OCI-LY1 (cell line): Measurements from ENCODE around the gene OR51S1.

ENCODE experiments used
- H2AFZ ChIP-seq: fragments of 200-600 bp; sonication (generic), shearing (Covaris generic); 2 replicates; pipeline ENCODE4 v1.6.0; 2014; ENCODE audit warnings: antibody characterized with exemption, mild to moderate bottlenecking, low read length
- H3F3A ChIP-seq: fragments of 200-600 bp; sonication (generic), shearing (Covaris generic); 2 replicates; pipeline ENCODE4 v1.6.0; 2014; ENCODE audit warnings: mild to moderate bottlenecking, antibody characterized with exemption, low read length, moderate library complexity; ENCODE audit not compliant: insufficient read depth
- H3K27ac ChIP-seq: fragments of 200-600 bp; sonication (generic); 2 replicates; pipeline ENCODE4 v1.5.1; 2014; ENCODE audit warnings: low read length, mixed run types, mild to moderate bottlenecking, low read depth; ENCODE audit not compliant: poor library complexity, severe bottlenecking
- H3K27me3 ChIP-seq: fragments of 200-600 bp; sonication (generic); 2 replicates; pipeline ENCODE4 v1.6.0; 2014; ENCODE audit warnings: antibody characterized with exemption, mild to moderate bottlenecking, low read length, moderate library complexity; ENCODE audit not compliant: insufficient read depth
- H3K36me3 ChIP-seq: fragments of 200-600 bp; sonication (generic); 2 replicates; pipeline ENCODE4 v1.6.1; 2014; ENCODE audit warnings: mild to moderate bottlenecking, antibody characterized with exemption, low read length, moderate library complexity, mixed read lengths; ENCODE audit not compliant: insufficient read depth
- H3K4me1 ChIP-seq: fragments of 200-600 bp; sonication (generic); 2 replicates; pipeline ENCODE4 v1.5.1; 2014; ENCODE audit warnings: mild to moderate bottlenecking, low read length, moderate library complexity; ENCODE audit not compliant: insufficient read depth, severe bottlenecking
- H3K4me2 ChIP-seq: fragments of 200-600 bp; sonication (generic), shearing (Covaris generic); 2 replicates; pipeline ENCODE4 v1.6.1; 2014; ENCODE audit warnings: low read length
- H3K4me3 ChIP-seq: fragments of 200-600 bp; sonication (generic); 2 replicates; pipeline ENCODE4 v1.5.1; 2014; ENCODE audit warnings: low read length, low read depth, mild to moderate bottlenecking, mixed read lengths; ENCODE audit not compliant: poor library complexity, severe bottlenecking
- H3K79me2 ChIP-seq: fragments of 200-600 bp; shearing (Covaris generic); 2 replicates; pipeline ENCODE4 v1.6.1; 2016; ENCODE audit warnings: mixed run types, low read length, mixed read lengths; ENCODE audit not compliant: insufficient read depth
- H3K9ac ChIP-seq: fragments of 200-600 bp; sonication (generic), shearing (Covaris generic); 2 replicates; pipeline ENCODE4 v1.6.1; 2014; ENCODE audit warnings: mild to moderate bottlenecking, low read length, mixed read lengths
- H3K9me2 ChIP-seq: fragments of 200-600 bp; sonication (generic), shearing (Covaris generic); 2 replicates; pipeline ENCODE4 v1.6.1; 2014; ENCODE audit warnings: low read depth, mild to moderate bottlenecking, low read length, mixed read lengths
- H3K9me3 ChIP-seq: fragments of 200-600 bp; shearing (Covaris generic); 2 replicates; pipeline ENCODE4 v1.6.1; 2014; ENCODE audit warnings: low read length, mixed read lengths
- H4K20me1 ChIP-seq: fragments of 200-600 bp; sonication (generic), shearing (Covaris generic); 2 replicates; pipeline ENCODE4 v1.6.0; 2016; ENCODE audit warnings: mild to moderate bottlenecking, low read length; ENCODE audit not compliant: insufficient read depth
- EZH2 ChIP-seq: fragments of 200-600 bp; sonication (generic), shearing (Covaris generic); IDR thresholded peaks from 2 replicates; pipeline ENCODE4 v1.8.0; 2017; ENCODE audit warnings: borderline replicate concordance, mixed run types, mild to moderate bottlenecking, antibody characterized with exemption, low read length, moderate library complexity, mixed read lengths
- TF ChIP-seq, protein P1 (sequence below): fragments of 200-600 bp; sonication (generic), shearing (Covaris generic); IDR thresholded peaks from 2 replicates; pipeline ENCODE4 v1.5.1; 2017; ENCODE audit warnings: mild to moderate bottlenecking, antibody characterized with exemption, low read length, moderate library complexity, mixed read lengths

OR51S1 gene

GRCh38 chr11:4887591-4887990, 38.6 kb upstream of the OR51S1 start:
- no peak for TF ChIP-seq EZH2
- TF ChIP-seq, protein P1, sequence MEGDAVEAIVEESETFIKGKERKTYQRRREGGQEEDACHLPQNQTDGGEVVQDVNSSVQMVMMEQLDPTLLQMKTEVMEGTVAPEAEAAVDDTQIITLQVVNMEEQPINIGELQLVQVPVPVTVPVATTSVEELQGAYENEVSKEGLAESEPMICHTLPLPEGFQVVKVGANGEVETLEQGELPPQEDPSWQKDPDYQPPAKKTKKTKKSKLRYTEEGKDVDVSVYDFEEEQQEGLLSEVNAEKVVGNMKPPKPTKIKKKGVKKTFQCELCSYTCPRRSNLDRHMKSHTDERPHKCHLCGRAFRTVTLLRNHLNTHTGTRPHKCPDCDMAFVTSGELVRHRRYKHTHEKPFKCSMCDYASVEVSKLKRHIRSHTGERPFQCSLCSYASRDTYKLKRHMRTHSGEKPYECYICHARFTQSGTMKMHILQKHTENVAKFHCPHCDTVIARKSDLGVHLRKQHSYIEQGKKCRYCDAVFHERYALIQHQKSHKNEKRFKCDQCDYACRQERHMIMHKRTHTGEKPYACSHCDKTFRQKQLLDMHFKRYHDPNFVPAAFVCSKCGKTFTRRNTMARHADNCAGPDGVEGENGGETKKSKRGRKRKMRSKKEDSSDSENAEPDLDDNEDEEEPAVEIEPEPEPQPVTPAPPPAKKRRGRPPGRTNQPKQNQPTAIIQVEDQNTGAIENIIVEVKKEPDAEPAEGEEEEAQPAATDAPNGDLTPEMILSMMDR, result no peak
- no peaks in the 10 kb centered on the region for H3K4me1 ChIP-seq
- no peaks in the 10 kb centered on the region for H3K36me3 ChIP-seq
- no peaks in the 10 kb centered on the region for H3K9me2 ChIP-seq
- no peaks in the 10 kb centered on the region for H3F3A ChIP-seq
- H3K4me3 ChIP-seq, result no peak overlapping the region
- H3K9me3 ChIP-seq, result no peaks in the 10 kb centered on the region
- no peak overlapping the region for H2AFZ ChIP-seq
- no peaks in the 10 kb centered on the region for H3K79me2 ChIP-seq
- H3K9ac ChIP-seq, result no peak overlapping the region
- no peaks in the 10 kb centered on the region for H4K20me1 ChIP-seq
- no peaks in the 10 kb centered on the region for H3K27me3 ChIP-seq
- H3K4me2 ChIP-seq, result no peak overlapping the region
- no peak overlapping the region for H3K27ac ChIP-seq

DNA sequence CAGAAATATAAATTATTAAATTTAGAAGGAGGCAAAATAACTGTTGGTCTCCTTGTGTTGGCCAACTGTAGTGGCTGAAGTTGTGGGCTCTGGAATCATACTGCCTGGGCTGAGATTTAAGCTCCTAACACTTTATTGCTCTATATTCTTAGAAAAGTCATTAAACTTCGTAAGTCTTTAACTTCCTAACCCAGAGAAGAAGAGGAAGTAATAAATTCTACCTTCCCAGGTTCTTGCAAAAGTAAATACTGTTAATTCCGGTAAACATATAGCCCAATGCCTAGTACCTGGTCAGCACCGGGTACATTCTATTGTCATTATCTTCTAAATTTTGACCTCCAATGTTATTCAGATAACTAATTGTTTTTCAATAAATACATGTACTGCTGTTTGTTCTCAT, 37.2 kb upstream of the OR51S1 start:
- no peak overlapping the region for H3K4me3 ChIP-seq
- no peaks in the 10 kb centered on the region for H3K4me1 ChIP-seq
- no peaks in the 10 kb centered on the region for H3F3A ChIP-seq
- H3K27ac ChIP-seq, result no peak overlapping the region
- no peaks in the 10 kb centered on the region for H3K9me2 ChIP-seq
- H4K20me1 ChIP-seq, result no peaks in the 10 kb centered on the region
- H3K9ac ChIP-seq, result no peak overlapping the region
- no peaks in the 10 kb centered on the region for H3K79me2 ChIP-seq
- H3K36me3 ChIP-seq, result no peaks in the 10 kb centered on the region
- H3K27me3 ChIP-seq, result no peaks in the 10 kb centered on the region
- H2AFZ ChIP-seq, result no peak overlapping the region
- H3K4me2 ChIP-seq, result no peak overlapping the region
- H3K9me3 ChIP-seq, result no peaks in the 10 kb centered on the region
- TF ChIP-seq EZH2, result no peak
- TF ChIP-seq, protein P1, result no peak

DNA sequence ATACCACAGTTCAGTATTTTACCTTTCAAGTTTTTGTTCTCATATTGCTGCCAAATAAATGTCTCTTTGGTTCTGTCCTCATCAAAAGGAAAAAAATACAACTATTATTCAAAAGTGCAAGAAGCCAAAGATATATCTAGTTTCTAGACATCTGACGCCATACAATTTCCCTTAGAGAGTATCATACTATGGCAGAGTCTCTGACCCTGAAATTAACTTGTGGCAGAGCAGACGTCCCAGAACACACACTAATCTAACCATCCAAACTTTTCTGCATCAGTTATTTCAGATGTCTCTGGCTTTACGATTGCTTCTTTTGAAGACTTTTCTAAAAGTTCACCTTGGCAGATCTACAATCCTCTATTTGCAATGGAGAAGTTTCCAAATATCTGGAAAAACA, 35.4 kb upstream of the OR51S1 start:
- H3K9me3 ChIP-seq, result no peaks in the 10 kb centered on the region
- no peak overlapping the region for H3K4me3 ChIP-seq
- no peak overlapping the region for H3K27ac ChIP-seq
- H4K20me1 ChIP-seq, result no peaks in the 10 kb centered on the region
- H2AFZ ChIP-seq, result no peak overlapping the region
- H3K9me2 ChIP-seq, result no peaks in the 10 kb centered on the region
- H3K27me3 ChIP-seq, result no peaks in the 10 kb centered on the region
- no peaks in the 10 kb centered on the region for H3K4me1 ChIP-seq
- no peak overlapping the region for H3K9ac ChIP-seq
- no peak overlapping the region for H3K4me2 ChIP-seq
- H3K36me3 ChIP-seq, result no peaks in the 10 kb centered on the region
- no peaks in the 10 kb centered on the region for H3K79me2 ChIP-seq
- TF ChIP-seq, protein P1, result no peak
- no peak for TF ChIP-seq EZH2
- H3F3A ChIP-seq, result no peaks in the 10 kb centered on the region
